Nephron progenitor cell (in vitro differentiated cells): Measurements from ENCODE around the gene PRF1.

Experiments used
- DNase-seq: peaks from one replicate; pipeline ENCODE4 v3.0.0; 2021
- H3K27ac Mint-ChIP-seq: 2 replicates; pipeline ENCODE4 v1.8.0; 2021; ENCODE audit warnings: mild to moderate bottlenecking, moderate library complexity, mixed read lengths
- H3K27me3 Mint-ChIP-seq: 2 replicates; pipeline ENCODE4 v1.8.0; 2021; ENCODE audit warnings: mild to moderate bottlenecking, low read depth, mixed read lengths; ENCODE audit not compliant: poor library complexity
- H3K36me3 Mint-ChIP-seq: 2 replicates; pipeline ENCODE4 v1.8.0; 2021; ENCODE audit warnings: low read depth, mixed read lengths
- H3K4me1 Mint-ChIP-seq: 2 replicates; pipeline ENCODE4 v1.8.0; 2021; ENCODE audit warnings: mixed read lengths
- H3K4me3 Mint-ChIP-seq: 2 replicates; pipeline ENCODE4 v1.8.0; 2021; ENCODE audit warnings: mild to moderate bottlenecking, moderate library complexity, mixed read lengths
- H3K9me3 Mint-ChIP-seq: 2 replicates; pipeline ENCODE4 v1.8.0; 2021; ENCODE audit warnings: mild to moderate bottlenecking, moderate library complexity, mixed read lengths
- TF ChIP-seq, protein P1 (sequence below): fragments of 200-600 bp; sonication (generic); IDR thresholded peaks from 2 replicates; pipeline ENCODE4 v1.5.0; 2021; ENCODE audit warnings: antibody characterized with exemption

The PRF1 gene

DNA sequence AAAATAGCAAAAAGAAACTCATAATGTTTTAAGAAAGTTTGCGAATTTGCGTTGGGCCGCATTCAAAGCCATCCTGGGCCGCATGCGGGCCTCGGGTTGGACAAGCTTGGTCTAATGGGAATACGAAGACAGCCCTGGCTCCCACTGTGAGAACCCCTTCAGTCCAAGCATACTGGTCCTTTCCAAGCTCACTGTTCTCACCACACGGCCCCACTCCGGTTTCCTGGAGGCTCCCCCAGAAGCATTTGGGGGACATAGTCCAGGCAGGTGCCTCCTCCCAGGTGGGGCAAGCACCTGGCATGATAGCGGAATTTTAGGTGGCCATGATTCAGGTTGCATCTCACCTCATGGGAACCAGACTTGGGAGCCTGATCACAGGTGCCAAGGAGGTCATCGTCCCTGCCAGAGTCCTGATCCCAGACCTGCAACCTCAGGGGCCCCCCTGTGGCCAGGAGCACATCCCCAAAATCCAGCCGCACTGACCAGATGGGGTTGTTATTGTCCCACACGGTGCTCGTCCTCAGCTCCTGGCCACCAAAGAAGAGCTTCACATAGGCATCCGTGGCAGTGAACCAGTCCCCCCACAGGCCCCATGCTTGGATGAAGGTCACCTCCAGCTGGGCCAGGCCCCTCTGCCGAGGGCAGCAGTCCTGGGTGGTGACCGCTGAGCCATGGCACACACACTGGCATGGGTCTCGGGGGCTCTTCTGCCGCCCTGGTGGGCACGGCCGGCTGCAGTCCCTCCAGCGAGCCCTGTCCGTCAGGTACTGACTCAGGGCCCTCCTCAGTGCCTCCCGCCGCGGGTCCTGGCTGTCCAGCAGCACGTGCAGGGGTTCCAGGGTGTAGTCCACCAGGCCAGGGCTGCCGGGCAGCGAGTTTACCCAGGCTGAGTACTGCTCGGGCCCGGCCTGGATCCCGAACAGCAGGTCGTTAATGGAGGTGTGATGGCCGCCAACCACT is 4.4 kb downstream of the PRF1 start:
- TF ChIP-seq, protein P1, sequence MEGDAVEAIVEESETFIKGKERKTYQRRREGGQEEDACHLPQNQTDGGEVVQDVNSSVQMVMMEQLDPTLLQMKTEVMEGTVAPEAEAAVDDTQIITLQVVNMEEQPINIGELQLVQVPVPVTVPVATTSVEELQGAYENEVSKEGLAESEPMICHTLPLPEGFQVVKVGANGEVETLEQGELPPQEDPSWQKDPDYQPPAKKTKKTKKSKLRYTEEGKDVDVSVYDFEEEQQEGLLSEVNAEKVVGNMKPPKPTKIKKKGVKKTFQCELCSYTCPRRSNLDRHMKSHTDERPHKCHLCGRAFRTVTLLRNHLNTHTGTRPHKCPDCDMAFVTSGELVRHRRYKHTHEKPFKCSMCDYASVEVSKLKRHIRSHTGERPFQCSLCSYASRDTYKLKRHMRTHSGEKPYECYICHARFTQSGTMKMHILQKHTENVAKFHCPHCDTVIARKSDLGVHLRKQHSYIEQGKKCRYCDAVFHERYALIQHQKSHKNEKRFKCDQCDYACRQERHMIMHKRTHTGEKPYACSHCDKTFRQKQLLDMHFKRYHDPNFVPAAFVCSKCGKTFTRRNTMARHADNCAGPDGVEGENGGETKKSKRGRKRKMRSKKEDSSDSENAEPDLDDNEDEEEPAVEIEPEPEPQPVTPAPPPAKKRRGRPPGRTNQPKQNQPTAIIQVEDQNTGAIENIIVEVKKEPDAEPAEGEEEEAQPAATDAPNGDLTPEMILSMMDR: no peak
- Mint-ChIP-seq H3K36me3 (no peaks in the 10 kb centered on the region), H3K9me3 (no peaks in the 10 kb centered on the region), H3K27ac (peak overlapping the region; percentile 65), H3K27me3 (peaks cover 7% of the 10 kb centered on the region), H3K4me1 (peaks cover 29% of the 10 kb centered on the region), H3K4me3 (no peak overlapping the region)
- DNase-seq: no peak

DNA sequence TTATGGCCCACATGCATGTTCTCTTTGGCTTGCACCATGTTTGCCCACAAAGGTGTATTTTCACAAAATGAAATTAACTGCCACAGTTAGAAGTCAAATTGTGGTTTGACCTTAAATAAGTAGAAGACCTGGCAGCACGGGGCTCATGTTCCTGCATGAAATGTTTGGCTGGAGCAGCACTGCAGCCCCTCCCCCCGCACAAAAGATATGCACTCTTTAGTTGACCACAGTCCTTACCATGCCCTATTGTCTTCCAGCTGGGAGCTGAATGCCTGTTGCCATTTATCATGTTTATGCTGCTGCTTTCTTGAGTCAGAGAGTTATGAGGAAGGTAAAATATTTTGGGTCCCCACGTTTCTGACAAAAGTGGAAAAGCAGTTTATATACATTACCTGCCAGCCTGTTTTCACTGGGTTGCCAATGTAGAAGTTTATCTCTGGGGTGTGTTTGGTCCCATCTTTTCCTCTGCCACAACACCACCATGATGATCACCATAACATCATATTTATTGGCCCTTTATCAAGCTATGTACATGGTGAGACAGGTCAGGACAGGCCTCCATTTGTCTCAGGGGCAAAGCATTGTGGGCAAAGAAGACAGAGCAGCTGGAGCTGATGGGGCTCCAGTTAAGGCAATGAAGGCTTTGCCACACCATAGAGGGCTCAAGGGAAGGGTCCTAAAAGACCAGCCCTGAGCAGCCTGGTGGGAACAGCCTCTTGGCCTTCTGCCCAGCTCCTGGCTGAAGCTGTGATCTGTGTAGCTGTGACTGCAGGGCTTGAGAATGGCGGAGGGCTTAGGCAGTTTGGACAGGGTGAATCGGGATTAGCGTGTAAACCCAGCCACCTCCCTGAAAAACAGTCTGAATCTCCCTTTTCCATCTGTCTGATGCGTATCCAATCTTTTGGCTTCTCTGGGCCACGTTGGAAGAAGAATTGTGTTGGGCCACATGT is 5.4 kb downstream of the PRF1 start:
- DNase-seq: no peak
- H3K36me3 Mint-ChIP-seq: no peaks in the 10 kb centered on the region
- H3K9me3 Mint-ChIP-seq: no peaks in the 10 kb centered on the region
- TF ChIP-seq, protein P1: no peak
- H3K4me3 Mint-ChIP-seq: no peak overlapping the region
- H3K27me3 Mint-ChIP-seq: peaks cover 7% of the 10 kb centered on the region
- H3K27ac Mint-ChIP-seq: peak overlapping the region; percentile 65
- peaks cover 29% of the 10 kb centered on the region for H3K4me1 Mint-ChIP-seq

DNA sequence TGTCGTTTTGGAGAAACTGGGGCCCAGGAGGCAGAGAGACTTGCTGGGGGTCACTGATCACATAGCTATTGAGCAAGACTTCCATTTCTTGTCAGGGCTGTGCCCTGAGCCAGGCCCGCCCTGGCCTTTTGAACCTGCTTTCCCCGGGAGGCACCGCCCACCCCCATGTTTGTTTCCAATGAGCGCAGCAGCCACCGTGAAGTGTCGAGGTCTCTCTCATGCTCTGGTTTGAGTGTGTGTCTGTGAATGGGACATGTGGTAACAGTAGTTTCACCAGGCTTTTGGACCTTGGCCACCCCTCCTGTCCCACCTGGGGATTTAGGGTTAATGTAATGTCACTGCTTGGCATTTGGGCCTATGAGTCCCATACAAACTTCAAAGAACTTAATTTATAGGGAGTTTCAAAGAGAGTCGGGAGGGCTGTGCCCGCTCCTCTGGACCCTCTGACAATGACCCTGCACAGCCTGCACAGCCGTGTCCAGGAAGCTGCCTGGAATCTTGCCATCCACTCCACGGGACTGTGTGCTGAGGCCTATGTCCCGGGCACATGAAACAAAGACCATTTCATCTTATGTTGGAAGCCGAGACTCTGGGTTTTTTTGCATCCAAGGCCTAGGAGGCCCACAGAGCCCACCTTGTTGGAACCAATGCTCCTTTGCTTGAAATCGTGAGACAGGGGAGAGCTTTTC is 6.3 kb downstream of the PRF1 start:
- TF ChIP-seq, protein P1: no peak
- no peaks in the 10 kb centered on the region for H3K36me3 Mint-ChIP-seq
- H3K4me3 Mint-ChIP-seq: no peak overlapping the region

GRCh38 chr10:70595566-70596016 is 7.0 kb downstream of the PRF1 start:
- no peaks in the 10 kb centered on the region for H3K36me3 Mint-ChIP-seq
- TF ChIP-seq, protein P1: no peak
- no peaks in the 10 kb centered on the region for H3K9me3 Mint-ChIP-seq
- H3K27ac Mint-ChIP-seq: peak overlapping the region; percentile 89
- peaks cover 35% of the 10 kb centered on the region for H3K4me1 Mint-ChIP-seq
- DNase-seq: no peak
- peaks cover 3% of the 10 kb centered on the region for H3K27me3 Mint-ChIP-seq
- H3K4me3 Mint-ChIP-seq: no peak overlapping the region

More for the DNA sequence above, 6.3 kb downstream of the PRF1 start:
- peaks cover 29% of the 10 kb centered on the region for H3K4me1 Mint-ChIP-seq
- peak overlapping the region; percentile 21 for H3K27ac Mint-ChIP-seq
- peaks cover 4% of the 10 kb centered on the region for H3K27me3 Mint-ChIP-seq
- no peaks in the 10 kb centered on the region for H3K9me3 Mint-ChIP-seq
- DNase-seq: no peak

- TF ChIP-seq, protein P1: no peak
- Mint-ChIP-seq H3K4me3 (no peak overlapping the region), H3K4me1 (peaks cover 39% of the 10 kb centered on the region), H3K36me3 (no peaks in the 10 kb centered on the region), H3K9me3 (no peaks in the 10 kb centered on the region), H3K27me3 (peaks cover 6% of the 10 kb centered on the region), H3K27ac (no peak overlapping the region)
- no peak for DNase-seq
Observed at GRCh38 chr10:70594161-70594560, 8.4 kb downstream of the PRF1 start.
